HG03469 (cell line): ENCODE measurements around the gene UIMC1.

ENCODE experiments used
- ATAC-seq: cut with Tn5 transposase; IDR thresholded peaks from one replicate; pipeline ENCODE4 v1.9.1; 2021; ENCODE audit warnings: mild to moderate bottlenecking, moderate library complexity, moderate number of reproducible peaks; ENCODE audit not compliant: unreplicated experiment

UIMC1 gene

GRCh38 chr5:176887252-176887849, 119.2 kb downstream of the UIMC1 start:
- ATAC-seq = no peak

DNA sequence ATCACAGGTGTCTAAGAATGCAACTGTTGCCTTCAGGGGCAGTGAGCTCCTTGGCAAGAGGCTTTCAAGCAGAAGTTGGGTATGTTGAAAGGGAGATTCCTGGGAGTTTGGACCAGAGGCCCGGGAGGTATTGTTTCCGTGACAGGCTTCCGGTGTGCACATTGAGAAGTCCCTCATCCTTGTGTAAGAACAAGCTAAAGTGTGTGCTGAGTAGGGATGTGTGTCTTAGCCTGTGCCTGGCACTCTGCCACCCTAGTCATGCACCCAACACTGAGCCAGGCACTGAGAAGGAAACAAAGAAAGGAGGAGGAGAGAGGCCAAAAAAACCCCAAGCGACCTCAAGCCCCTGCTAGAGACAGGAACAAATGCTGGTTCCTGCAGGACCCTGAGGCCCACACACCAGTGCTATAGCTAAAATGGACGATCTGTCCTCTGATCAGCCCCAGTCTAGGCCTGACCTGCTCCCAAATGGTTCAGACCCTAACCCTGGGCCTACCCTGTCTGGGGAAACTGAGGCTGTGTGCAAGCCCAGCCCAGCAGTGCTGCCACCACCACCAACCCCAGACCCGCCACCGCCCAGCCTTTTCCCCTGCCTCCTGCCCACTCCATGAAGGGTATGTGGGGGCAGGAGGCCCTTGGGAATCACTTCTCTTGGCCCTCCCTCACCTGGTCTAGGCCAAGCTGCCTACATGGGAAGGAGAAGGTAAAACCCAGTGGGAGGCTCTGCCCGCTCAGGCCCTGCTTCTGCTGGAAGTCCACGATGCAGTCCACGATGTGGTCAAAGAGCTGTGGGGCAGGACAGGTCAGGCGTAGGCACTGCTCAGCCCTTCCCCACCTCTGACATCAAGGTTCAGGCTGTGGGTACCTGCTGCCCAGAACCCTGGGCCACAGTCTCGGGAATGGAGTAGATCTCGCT, 120.0 kb downstream of the UIMC1 start:
- ATAC-seq = no peak

GRCh38 chr5:176884571-176884890, 122.0 kb downstream of the UIMC1 start:
- no peak for ATAC-seq

- no peak for ATAC-seq
Measured at GRCh38 chr5:176883700-176884570, 122.6 kb downstream of the UIMC1 start.

GRCh38 chr5:176882567-176882903, 124.0 kb downstream of the UIMC1 start:
- ATAC-seq = no peak

GRCh38 chr5:176881816-176882566, 124.6 kb downstream of the UIMC1 start:
- ATAC-seq = no peak

- no peak for ATAC-seq
Measured at GRCh38 chr5:176881021-176881749, 125.4 kb downstream of the UIMC1 start.

- ATAC-seq = no peak
Measured at GRCh38 chr5:176880366-176881020, 126.1 kb downstream of the UIMC1 start.

GRCh38 chr5:176879663-176880361, 126.8 kb downstream of the UIMC1 start:
- no peak for ATAC-seq

- no peak for ATAC-seq
Measured at GRCh38 chr5:176878906-176879662, 127.5 kb downstream of the UIMC1 start.

- ATAC-seq = no peak
Measured at GRCh38 chr5:176878463-176878862, 128.1 kb downstream of the UIMC1 start.

DNA sequence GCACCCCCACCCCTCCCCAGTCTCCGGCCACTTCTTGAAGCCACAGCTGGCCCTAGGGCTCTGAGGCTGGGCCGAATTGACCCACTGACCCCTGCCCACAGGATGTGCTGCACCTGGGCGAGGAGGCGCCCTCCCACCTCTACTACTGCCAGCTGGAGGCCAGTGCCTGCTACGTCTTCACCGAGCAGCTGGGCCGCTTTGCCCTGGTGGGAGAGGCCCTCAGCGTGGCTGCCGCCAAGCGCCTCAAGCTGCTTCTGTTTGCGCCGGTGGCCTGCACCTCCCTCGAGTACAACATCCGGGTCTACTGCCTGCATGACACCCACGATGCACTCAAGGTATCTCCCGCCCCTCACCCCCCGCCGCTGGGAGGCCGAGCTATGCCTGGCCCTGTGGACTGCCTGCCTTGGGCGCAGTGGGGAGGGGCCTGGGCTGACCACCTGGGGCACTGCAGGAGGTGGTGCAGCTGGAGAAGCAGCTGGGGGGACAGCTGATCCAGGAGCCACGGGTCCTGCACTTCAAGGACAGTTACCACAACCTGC, 128.7 kb downstream of the UIMC1 start:
- no peak for ATAC-seq

GRCh38 chr5:176876506-176877431, 129.8 kb downstream of the UIMC1 start:
- no peak for ATAC-seq

GRCh38 chr5:176875783-176876505, 130.6 kb downstream of the UIMC1 start:
- ATAC-seq = no peak

DNA sequence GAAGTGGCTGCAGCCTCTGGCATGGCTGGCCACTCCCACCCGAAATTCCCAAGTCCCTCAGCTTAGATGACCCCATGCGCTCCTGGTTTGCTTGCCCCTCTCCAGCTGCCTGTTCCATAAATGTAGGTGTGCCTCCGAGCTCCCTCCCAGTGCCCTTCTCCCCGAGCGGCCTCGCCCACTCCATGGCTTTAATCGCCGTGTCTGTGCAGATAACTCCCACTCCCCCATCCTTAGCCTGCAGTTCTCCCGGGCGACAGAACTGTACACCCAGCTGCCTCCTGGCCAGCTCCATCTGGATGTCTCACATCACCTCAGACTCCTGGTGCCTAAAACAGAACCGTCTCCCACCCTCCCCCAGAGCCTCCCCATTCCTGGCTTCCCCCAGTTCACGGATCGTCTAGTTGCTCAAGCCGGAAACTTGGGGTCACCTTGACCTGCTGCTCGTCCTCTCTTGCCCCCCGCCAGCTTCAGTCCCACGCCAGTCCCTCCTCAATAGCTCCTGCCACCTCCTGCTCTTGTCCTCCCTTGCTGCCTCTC, 131.5 kb downstream of the UIMC1 start:
- ATAC-seq = no peak

DNA sequence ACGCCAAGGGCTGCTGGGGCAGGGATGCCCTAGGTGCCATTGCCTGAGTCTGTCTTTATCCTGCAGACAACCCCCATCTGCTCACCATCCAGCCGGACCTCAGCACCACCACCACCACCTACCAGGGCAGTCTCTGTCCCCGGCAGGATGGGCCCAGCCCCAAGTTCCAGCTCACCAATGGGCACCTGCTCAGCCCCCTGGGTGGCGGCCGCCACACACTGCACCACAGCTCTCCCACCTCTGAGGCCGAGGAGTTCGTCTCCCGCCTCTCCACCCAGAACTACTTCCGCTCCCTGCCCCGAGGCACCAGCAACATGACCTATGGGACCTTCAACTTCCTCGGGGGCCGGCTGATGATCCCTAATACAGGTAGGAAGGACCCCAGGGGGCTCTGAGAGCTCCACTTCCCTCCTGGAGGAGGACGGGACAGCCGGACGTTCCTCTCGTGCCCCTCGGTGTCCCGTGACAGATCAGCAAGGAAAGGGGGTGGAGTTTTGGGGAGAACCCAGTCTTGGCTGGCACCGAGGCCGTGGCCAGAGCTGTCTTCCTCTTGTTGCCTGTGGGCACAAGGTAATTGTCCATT, 132.3 kb downstream of the UIMC1 start:
- ATAC-seq = no peak
